Measurements from ENCODE around the gene ELFN2.

ELFN2 gene

GRCh38 chr22:37427711-37428635 lies 694 bp upstream of the ELFN2 start:
- DNase-seq (ENCODE audit: low read depth in 2 of 2) = no peak

GRCh38 chr22:37426706-37427134 lies 559 bp downstream of the ELFN2 start:
- no peak for DNase-seq (ENCODE audit: low read depth in 2 of 2)

DNA sequence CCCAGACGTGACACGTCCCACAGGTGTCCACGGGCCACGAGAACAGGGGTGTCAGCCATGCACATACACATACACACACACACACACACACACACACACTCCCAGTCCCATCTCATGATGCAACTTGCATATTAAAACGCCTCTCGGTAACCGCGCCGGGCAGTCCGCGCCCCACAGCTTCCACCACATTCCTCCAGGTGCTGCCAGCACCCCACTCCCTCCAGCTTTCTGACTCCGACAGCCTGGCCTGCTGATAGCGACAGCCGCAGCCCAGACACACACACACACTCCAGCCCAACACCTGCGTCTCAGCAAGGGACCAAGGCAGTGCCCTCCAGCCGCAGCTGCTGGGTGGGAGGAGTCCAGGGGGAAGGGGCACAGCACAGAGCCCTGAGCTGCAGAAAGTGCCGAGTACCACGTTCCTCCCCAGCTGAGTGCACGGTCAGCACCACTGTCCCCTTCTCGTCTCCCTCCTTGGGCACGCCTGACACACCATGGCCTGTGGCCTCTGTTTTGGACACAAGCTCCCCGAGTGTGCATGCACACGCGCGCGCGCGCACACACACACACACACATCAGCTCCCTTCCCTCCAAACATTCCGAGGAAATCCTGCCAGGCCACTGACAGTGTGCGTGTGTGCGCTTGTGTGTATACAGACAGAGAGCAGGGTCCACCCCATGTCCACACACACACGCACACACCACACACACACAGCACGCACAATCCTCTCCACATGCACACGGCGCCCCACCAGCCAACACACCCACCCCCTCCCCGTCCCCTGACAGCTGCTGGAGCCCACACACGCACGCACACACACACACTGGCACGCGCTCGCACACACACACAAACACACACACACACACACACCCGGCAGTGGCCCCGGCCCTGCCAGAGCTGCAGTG lies 1.2 kb downstream of the ELFN2 start:
- DNase-seq (ENCODE audit: low read depth in 2 of 2) = no peak

DNA sequence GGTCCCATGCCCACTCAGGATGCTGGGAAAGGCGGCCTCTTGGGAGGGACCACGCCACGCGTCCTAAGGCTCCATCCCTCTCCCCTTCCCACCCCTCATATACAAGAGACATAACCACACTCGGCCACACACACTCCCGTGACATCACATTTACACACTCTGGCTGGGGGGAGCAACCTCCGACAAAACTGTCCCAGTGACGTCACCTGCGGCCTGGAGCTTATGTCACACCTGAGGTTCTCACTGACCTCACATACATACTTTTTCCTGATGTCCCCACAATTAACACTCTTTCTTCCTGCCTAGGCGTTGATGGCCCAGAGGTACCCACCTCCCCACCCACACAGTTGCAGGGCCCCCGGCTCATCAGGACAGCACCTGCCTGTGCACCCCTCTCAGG lies 1.9 kb downstream of the ELFN2 start:
- no peak for DNase-seq (ENCODE audit: low read depth in 2 of 2)

- DNase-seq (ENCODE audit: low read depth in 2 of 2) = no peak
Observed at GRCh38 chr22:37423283-37423682, 4.0 kb downstream of the ELFN2 start.

DNA sequence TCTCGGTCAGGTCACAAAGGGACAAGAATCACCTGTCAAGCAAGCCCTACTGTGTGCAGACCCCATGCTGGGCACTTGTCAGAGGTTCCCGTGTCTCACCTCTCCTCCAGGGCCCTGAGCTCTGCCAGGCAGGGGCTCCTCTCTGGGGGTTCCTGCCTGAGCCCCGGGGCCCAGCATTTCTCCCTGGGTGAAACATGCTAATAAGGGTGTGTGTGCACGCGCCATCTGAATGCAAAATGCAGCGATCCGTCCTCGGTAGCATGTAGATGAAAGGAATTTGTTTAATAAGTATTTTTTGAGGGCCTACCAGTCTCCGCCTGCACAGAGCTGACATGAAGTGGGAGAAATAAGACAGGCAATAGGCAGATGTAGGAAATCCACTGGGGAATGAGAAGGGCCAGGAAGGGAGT lies 5.8 kb downstream of the ELFN2 start:
- no peak for DNase-seq (ENCODE audit: low read depth in 2 of 2)

GRCh38 chr22:37420686-37421467 lies 6.4 kb downstream of the ELFN2 start:
- DNase-seq (ENCODE audit: low read depth in 2 of 2) = no peak

- DNase-seq (ENCODE audit: low read depth in 2 of 2) = peak in 1 of 2 donors; percentile 9
Observed at GRCh38 chr22:37419969-37420685, 7.2 kb downstream of the ELFN2 start.

DNA sequence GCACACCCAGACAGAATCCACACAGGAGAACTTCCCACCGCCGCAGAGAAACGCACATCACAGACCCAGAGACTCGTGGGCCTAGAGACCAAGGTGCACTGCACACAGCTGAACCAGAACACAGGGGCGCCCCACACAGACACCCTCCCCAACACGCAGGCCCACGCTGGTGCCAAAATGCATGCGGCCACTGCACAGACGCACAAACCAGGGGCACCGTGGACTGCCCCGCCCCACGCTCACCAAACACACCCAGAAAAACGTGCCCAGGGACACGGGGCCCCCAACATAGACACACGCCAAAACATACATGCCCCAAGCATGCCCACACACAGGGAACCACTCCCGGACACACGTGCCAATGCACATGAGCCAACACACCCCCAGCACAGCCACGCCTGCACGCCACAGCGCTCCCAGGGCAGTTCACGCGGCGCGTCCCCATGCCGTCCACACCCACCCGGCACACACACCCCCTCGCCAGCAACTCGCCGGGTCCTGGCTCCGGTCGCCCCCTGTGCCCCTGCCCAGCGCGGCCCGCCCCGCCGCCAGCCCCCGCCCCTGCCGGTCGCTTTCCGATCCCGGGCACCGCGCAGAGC lies 7.8 kb downstream of the ELFN2 start:
- DNase-seq (ENCODE audit: low read depth in 2 of 2) = no peak

DNA sequence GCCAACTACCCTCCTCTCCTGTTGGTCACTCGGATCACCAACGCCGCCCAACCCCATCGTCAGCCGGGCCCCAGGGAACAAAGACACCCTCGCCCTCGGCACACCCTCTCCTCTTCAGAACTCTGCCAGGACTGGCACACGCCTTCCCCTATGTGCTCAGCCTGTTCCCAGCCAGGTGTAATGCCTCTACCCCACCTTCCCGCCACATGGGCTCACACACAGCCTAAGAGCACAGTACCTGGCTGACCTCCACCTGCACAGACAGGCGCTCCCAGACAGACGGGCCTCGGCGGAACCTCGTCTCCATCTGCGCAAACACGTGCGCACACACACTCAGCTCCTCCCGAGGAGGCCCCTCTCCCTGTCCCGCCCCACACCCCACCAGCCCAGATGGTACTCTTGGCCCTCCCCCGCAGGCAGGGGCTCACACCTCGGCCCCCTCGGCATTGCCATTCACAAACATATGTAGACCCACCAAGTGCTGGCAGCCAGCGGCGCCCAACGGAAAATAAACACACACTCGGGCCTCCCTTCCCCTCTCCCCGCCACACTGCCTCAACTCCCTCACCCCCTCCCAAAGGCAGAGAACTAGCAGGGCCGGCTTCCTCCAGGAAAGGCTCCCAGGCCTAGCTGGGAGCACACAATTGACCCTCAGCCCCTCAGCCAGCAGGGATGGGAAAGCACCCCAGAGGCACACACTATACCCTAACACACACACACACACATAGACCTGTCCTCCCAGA lies 8.5 kb downstream of the ELFN2 start:
- DNase-seq (ENCODE audit: low read depth in 2 of 2) = no peak

DNA sequence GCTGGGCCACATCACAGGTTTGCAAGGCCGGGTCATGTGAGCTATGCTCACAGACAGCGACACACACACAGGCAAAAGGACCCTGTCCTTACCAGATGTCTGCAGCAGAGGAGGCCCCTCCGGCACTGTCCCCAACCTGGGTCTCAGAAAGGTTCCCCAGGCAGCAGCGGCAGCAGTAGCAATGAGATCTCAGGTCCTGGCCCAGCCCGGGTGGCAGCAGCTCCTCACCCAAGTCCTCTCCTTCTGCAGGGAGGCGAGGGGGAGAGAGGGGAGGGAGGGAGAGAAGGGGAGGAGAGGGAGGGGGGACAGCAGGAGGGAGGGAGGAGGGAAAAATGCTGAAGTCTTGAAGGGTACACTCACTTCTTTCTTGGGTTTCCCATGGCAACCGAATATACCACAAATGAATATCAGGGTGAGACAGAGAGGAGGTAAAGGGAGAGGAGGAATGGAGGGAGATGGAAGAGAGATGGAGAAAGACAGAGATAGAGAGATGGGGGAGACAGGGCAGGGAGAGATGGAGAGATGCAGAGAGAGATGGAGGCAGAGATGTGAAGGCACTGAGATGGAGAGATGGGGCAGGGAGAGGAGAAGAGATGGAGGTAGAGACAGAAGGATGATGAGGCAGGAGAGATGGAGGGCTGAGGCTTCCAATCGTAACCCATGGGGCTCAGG lies 9.5 kb downstream of the ELFN2 start:
- no peak for DNase-seq (ENCODE audit: low read depth in 2 of 2)

- DNase-seq (ENCODE audit: low read depth in 2 of 2) = no peak
Observed at GRCh38 chr22:37417264-37417663, 10.0 kb downstream of the ELFN2 start.

DNA sequence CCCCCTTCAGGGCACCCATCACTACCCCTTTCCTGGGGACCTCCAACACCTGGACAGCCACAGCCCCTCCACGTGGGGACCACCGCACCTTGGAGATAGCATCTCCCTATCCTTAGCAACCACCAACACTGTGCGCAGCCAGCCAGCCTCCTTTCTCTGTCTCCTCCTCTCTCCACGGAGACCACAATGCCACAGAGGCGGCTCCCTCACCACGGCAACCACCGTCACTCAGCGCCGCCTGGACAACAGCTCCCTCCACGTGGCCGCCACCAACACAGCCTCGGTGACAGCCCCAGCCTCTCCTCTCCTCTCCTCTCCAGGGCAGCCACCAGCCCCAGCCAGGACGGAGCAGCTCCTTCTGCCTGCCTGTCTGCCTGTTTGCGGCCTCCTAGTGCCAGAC lies 10.5 kb downstream of the ELFN2 start:
- peak in 1 of 2 donors; percentile 16 for DNase-seq (ENCODE audit: low read depth in 2 of 2)

GRCh38 chr22:37416389-37416788 lies 10.9 kb downstream of the ELFN2 start:
- DNase-seq (ENCODE audit: low read depth in 2 of 2) = no peak

- no peak for DNase-seq (ENCODE audit: low read depth in 2 of 2)
Observed at GRCh38 chr22:37415210-37415609, 12.1 kb downstream of the ELFN2 start.

DNA sequence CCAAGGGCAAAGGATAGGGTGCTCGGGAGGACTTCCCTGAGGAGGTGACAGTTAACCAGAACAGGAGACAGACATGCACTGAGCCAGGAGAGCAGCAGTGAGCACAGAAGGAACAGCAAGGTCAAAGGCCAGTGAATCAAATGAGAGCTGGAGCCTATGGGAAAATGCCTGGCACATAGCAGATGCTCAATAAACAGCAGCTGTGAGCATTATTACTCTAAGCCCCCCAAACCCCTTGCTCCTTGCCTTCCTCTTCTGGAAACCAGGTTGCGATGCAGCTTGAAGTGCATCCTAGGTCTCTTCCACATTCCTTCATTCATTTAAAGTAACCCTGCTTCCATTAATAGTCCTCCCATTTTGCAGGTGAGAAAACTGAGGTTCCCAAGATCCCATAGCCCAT lies 13.0 kb downstream of the ELFN2 start:
- no peak for DNase-seq (ENCODE audit: low read depth in 2 of 2)

GRCh38 chr22:37413546-37413945 lies 13.7 kb downstream of the ELFN2 start:
- DNase-seq (ENCODE audit: low read depth in 2 of 2) = no peak

DNA sequence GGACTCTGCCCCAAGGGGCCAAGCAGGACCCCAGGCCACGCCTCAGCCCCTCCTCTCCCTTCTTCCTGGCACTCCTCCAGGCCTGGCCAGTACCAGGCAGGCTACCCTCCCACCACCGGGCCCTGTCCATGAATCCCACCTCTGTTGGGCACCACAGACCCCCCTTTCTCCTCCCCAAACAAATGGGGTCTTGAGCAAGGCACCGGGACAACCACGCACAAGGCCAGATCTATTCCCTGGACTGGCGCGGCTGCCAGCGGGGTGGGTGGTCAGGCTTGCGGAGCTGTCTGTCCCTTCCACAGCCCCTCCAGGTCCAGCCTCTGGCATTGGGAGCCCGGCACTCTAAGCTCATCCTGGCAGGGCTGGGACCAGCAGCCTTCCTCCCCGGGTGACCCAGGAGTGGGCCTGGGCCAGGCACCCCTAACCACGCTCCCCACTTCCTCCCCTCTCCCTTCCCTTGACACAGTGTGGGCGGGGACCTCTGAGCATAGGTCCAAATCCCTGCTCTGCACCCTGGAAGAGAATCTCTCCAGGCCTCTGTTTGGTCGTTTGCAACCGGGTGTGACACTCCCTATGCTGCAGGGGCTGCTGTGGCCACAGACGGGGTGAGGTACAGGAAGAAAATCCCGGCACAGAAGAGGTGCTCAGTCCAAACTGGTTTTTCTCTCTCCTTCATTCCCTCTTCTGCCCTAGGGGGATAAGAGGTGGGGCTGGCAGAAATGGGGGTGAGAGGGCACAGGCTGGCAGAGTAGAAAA lies 14.6 kb downstream of the ELFN2 start:
- no peak for DNase-seq (ENCODE audit: low read depth in 2 of 2)

DNA sequence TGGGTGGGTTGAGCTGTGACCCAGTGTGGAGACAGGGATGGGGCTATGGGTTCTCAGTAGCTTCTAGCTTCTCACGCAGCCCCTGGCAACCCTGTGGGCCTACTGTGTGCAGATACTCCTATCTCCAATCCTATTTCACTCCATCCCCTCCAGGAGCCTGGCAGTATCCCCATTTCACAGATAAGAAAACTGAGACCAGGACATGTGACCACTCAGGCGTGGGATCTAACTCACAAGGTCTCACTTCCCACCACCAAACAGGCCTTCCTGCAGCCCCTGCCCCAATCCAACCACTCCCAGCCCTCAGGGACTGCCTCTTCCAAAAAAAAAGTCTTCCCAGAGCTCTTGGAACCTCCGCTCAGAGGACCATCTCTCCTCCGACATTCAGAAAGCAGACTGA lies 15.6 kb downstream of the ELFN2 start:
- no peak for DNase-seq (ENCODE audit: low read depth in 2 of 2)
